HepG2 (cell line): ENCODE data around the gene CAPN14. TPM values are rescaled to one million over a fixed set of nuclear protein-coding genes. Genes with fewer than 3 reads are reported as not detected.

Experiments used
- ATF4 ChIP-seq, 2 experiments: fragments of 450-650 bp in 1 of 2; sonication (generic) in 1 of 2; formaldehyde crosslinking; IDR thresholded peaks; 2 replicates each; pipeline versions ENCODE4 v1.5.0 to v1.8.0; 2020 to 2022; ENCODE audit warnings: mild to moderate bottlenecking in 1 of 2, missing genetic modification reagents in 1 of 2
- BRCA1 ChIP-seq: sonication (generic); formaldehyde crosslinking; IDR thresholded peaks from 2 replicates; pipeline ENCODE4 v1.4.0; 2020; ENCODE audit warnings: missing genetic modification reagents
- HMGXB4 ChIP-seq, 2 experiments: sonication (generic) in 1 of 2; formaldehyde crosslinking in 1 of 2; IDR thresholded peaks; 2 replicates each; pipeline versions ENCODE4 v1.4.0 to v1.6.1; 2018 to 2020; ENCODE audit warnings: missing genetic modification reagents in 2 of 2, borderline replicate concordance in 1 of 2, low read depth in 1 of 2, mild to moderate bottlenecking in 1 of 2, missing biosample characterization in 1 of 2
- MAX ChIP-seq: IDR thresholded peaks from 2 replicates; pipeline ENCODE4 v1.6.1; 2012; ENCODE audit warnings: inconsistent platforms
- MED13 ChIP-seq: sonication (generic); formaldehyde crosslinking; IDR thresholded peaks from 2 replicates; pipeline ENCODE4 v1.5.0; 2020; ENCODE audit warnings: missing genetic modification reagents
- PAX8 ChIP-seq: sonication (generic); formaldehyde crosslinking; IDR thresholded peaks from 2 replicates; pipeline ENCODE4 v1.8.0; 2022; ENCODE audit warnings: mild to moderate bottlenecking, missing genetic modification reagents, borderline replicate concordance
- SP4 ChIP-seq: sonication (generic); formaldehyde crosslinking; IDR thresholded peaks from 2 replicates; pipeline ENCODE4 v1.8.1; 2023; ENCODE audit warnings: mild to moderate bottlenecking, missing genetic modification reagents
- TRIM24 ChIP-seq: sonication (generic); formaldehyde crosslinking; IDR thresholded peaks from 2 replicates; pipeline ENCODE4 v1.8.0; 2022; ENCODE audit warnings: mild to moderate bottlenecking, missing genetic modification reagents
- ZNF24 ChIP-seq: fragments of 450-650 bp; IDR thresholded peaks from 2 replicates; pipeline ENCODE4 v1.6.1; 2017; ENCODE audit warnings: antibody characterized with exemption, mild to moderate bottlenecking
- ZNF451 ChIP-seq: sonication (generic); formaldehyde crosslinking; IDR thresholded peaks from 2 replicates; pipeline ENCODE4 v1.5.0; 2020; ENCODE audit warnings: mild to moderate bottlenecking, missing genetic modification reagents
- ZNF530 ChIP-seq: sonication (generic); formaldehyde crosslinking; IDR thresholded peaks from 2 replicates; pipeline ENCODE4 v1.5.0; 2020; ENCODE audit warnings: low read depth, mild to moderate bottlenecking, missing genetic modification reagents
- ZSCAN22 ChIP-seq: sonication (generic); formaldehyde crosslinking; IDR thresholded peaks from 2 replicates; pipeline ENCODE4 v1.4.0; 2020; ENCODE audit warnings: mild to moderate bottlenecking, missing genetic modification reagents
- polyA plus RNA-seq, 8 experiments: library from polyadenylated mRNA; depleted of rRNA in 3 of 8; stranded (reverse) in 7 of 8; unstranded in 1 of 8; fragments of >200 nt; fragmentation: Illumina TruSeq in 4 of 8; extraction: Trizol in 4 of 8; gene quantifications; 2 replicates each; pipeline versions ENCODE4 v1.2.1 to v1.2.3, GENCODE V29; 2011 to 2016; ENCODE audit warnings: low read depth in 4 of 8, missing spikeins in 1 of 8, mixed read lengths in 1 of 8; ENCODE audit not compliant: insufficient read depth in 1 of 8
- total RNA-seq, 5 experiments: library from RNA; depleted of rRNA; stranded (reverse); fragments of >200 nt; fragmentation: Illumina TruSeq; extraction: Trizol; gene quantifications; 2 replicates each; pipeline ENCODE4 v1.2.3, GENCODE V29; 2016; ENCODE audit warnings: low read depth in 1 of 5
- TF ChIP-seq, protein P1 (sequence below): sonication (generic); formaldehyde crosslinking; conservative IDR thresholded peaks from 2 replicates; pipeline ENCODE4 v1.8.0; 2022; ENCODE audit warnings: low read depth, missing genetic modification reagents

The CAPN14 gene
- total and polyA plus RNA-seq, 2 of the 13 experiments (the other 11 are each of a cell fraction or from before 2014, with no cell fraction given) = not detected

DNA sequence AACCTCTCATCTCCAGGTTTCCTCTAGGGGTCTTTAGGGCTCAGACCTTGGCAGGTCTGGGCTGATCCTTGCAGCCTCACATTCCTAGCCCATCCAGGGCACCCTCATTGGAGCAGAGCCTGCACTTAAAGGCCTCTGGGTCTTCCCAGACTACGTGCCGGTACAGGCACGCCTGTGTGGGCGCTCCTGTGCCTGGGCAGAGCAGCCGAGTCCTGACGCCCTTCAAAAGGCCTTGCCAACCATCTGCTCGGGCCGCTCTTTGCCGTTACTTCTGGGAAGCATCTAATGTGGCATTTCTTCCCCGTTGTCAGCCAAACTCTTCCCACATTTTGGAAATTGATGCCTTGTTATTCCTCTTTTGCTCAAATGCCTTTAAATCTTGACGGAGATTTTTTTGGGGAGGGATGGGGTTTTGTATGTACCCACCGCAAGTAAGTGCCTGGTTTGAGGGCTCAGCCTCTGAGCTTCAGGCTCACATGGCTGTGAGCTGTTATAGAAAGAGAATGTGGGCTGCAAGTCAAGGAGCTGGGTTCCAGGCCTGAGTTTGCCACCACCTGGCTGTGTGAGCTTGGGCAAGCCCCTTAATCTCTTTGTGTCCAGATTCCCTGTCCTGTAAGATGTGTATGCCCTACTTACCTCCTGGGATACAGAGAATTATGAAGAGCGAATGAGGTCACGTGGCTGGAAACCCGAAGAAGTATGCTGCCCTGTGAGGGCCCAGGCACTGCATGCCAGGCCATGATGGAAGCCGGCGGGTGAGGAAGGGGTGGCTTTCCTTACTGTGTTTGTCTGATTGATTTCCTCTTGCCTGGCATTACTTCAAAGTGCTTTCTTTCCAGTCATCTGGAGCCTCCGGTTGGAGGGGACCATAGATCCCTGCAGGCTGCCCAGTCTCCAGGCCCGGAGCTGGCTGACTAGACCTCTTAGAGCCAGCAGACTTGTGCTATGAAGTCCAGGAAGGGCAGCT is 37.2 kb upstream of the CAPN14 start (continued):
- TF ChIP-seq, protein P1, sequence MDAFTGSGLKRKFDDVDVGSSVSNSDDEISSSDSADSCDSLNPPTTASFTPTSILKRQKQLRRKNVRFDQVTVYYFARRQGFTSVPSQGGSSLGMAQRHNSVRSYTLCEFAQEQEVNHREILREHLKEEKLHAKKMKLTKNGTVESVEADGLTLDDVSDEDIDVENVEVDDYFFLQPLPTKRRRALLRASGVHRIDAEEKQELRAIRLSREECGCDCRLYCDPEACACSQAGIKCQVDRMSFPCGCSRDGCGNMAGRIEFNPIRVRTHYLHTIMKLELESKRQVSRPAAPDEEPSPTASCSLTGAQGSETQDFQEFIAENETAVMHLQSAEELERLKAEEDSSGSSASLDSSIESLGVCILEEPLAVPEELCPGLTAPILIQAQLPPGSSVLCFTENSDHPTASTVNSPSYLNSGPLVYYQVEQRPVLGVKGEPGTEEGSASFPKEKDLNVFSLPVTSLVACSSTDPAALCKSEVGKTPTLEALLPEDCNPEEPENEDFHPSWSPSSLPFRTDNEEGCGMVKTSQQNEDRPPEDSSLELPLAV = no peak
- TF ChIP-seq HMGXB4 (CRISPR knock-in tag; IDR thresholded peaks at IDR 0.05; ENCODE audit: borderline replicate concordance in 1 of 2, low read depth in 1 of 2) = no peak
- no peak for TF ChIP-seq PAX8
- TF ChIP-seq TRIM24 (CRISPR knock-in tag) = no peak
- no peak for TF ChIP-seq MAX
- no peak for TF ChIP-seq ZNF451 (CRISPR knock-in tag)
- TF ChIP-seq ZNF24 = no peak
- no peak for TF ChIP-seq MED13 (CRISPR knock-in tag)
- TF ChIP-seq ATF4 (CRISPR knock-in tag; IDR thresholded peaks at IDR 0.05) = no peak
- TF ChIP-seq ZSCAN22 (CRISPR knock-in tag) = no peak
- TF ChIP-seq ZNF530 (CRISPR knock-in tag) = no peak
- TF ChIP-seq SP4 = no peak
- no peak for TF ChIP-seq BRCA1 (CRISPR knock-in tag)
- TF ChIP-seq, all 625 proteins: peak for 0
